Tibial nerve (tissue), 4 donors: Measurements from ENCODE around the gene EIF4H.

Experiments
- EP300 ChIP-seq, 2 donors: sonication (generic); formaldehyde crosslinking; IDR thresholded peaks; one replicate each; pipeline ENCODE4 v1.6.1; 2017; ENCODE audit warnings: antibody characterized with exemption in 2 of 2, mild to moderate bottlenecking in 1 of 2
- POLR2A ChIP-seq, 2 donors: fragments of 450-650 bp; IDR thresholded peaks; one replicate each; pipeline ENCODE4 v1.6.1; 2017; ENCODE audit warnings: antibody characterized with exemption in 2 of 2, mild to moderate bottlenecking in 2 of 2, moderate library complexity in 2 of 2
- TF ChIP-seq, protein P1 (sequence below), 5 experiments: fragments of 200-600 bp in 3 of 5; fragments of 450-650 bp in 2 of 5; sonication (generic) in 3 of 5; IDR thresholded peaks; one replicate each; pipeline ENCODE4 v1.5.1; 2016 to 2019; ENCODE audit warnings: antibody characterized with exemption in 5 of 5, mild to moderate bottlenecking in 3 of 5, moderate library complexity in 2 of 5

DNA sequence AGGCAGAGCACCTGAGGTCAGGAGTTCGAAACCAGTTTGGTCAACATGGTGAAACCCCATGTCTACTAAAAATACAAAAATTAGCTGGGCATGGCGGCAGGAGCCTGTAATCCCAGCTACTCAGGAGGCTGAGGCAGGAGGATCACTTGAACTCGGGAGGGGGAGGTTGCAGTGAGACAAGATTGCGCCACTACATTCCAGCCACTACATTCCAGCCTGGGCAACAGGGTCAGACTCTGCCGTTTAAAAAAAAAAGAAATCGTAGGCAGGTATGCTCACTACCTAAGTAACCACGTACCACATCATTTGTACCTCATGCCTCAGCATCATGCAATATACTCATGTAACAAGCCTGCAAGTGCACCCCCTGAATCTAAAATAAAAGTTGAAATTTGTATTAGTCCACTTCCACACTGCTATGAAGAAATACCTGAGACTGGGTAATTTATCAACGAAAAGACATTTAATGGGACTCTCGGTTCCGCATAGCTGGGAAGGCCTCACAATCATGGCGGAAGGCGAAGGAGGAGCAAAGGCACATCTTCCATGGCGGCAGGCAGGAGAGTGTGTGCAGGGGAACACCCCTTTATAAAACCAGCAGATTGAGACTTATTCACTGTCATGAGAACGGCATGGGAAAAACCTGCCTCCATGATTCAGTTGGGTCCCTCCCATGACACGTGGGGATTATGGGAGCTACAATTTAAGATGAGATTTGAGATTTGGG is 8.1 kb upstream of the EIF4H start:
- TF ChIP-seq, protein P1, sequence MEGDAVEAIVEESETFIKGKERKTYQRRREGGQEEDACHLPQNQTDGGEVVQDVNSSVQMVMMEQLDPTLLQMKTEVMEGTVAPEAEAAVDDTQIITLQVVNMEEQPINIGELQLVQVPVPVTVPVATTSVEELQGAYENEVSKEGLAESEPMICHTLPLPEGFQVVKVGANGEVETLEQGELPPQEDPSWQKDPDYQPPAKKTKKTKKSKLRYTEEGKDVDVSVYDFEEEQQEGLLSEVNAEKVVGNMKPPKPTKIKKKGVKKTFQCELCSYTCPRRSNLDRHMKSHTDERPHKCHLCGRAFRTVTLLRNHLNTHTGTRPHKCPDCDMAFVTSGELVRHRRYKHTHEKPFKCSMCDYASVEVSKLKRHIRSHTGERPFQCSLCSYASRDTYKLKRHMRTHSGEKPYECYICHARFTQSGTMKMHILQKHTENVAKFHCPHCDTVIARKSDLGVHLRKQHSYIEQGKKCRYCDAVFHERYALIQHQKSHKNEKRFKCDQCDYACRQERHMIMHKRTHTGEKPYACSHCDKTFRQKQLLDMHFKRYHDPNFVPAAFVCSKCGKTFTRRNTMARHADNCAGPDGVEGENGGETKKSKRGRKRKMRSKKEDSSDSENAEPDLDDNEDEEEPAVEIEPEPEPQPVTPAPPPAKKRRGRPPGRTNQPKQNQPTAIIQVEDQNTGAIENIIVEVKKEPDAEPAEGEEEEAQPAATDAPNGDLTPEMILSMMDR (IDR thresholded peaks at IDR 0.05) = no peak
- no peak for TF ChIP-seq EP300 (IDR thresholded peaks at IDR 0.05)
- no peak for TF ChIP-seq POLR2A (IDR thresholded peaks at IDR 0.05)
